Suprapubic skin (tissue), 4 donors: ENCODE measurements around the gene C16orf89.
"Not testable (repeated sequence)": the region's sequence is repeated elsewhere in the genome, so short reads cannot be mapped to it uniquely, and the experiment has no call there.

Experiments used
- CTCF ChIP-seq, 2 donors: fragments of 200-600 bp in 1 of 2; fragments of 450-650 bp in 1 of 2; sonication (generic) in 1 of 2; IDR thresholded peaks; one replicate each; pipeline ENCODE4 v1.5.1; 2016 to 2019; ENCODE audit warnings: antibody characterized with exemption in 2 of 2, mild to moderate bottlenecking in 1 of 2, moderate library complexity in 1 of 2
- EP300 ChIP-seq: sonication (generic); formaldehyde crosslinking; IDR thresholded peaks from one replicate; pipeline ENCODE4 v1.6.1; 2017; ENCODE audit warnings: antibody characterized with exemption
- POLR2A ChIP-seq, 2 donors: fragments of 450-650 bp; IDR thresholded peaks; one replicate each; pipeline ENCODE4 v1.6.1; 2017; ENCODE audit warnings: antibody characterized with exemption in 2 of 2, mild to moderate bottlenecking in 2 of 2, moderate library complexity in 2 of 2
- POLR2AphosphoS5 ChIP-seq, 3 donors: sonication (generic); formaldehyde crosslinking; IDR thresholded peaks; one replicate each; pipeline ENCODE4 v1.6.1; 2017; ENCODE audit warnings: antibody characterized with exemption in 3 of 3

- not testable (repeated sequence) for TF ChIP-seq CTCF (IDR thresholded peaks at IDR 0.05); POLR2AphosphoS5 (IDR thresholded peaks at IDR 0.05); EP300; POLR2A (IDR thresholded peaks at IDR 0.05)
Measured at GRCh38 chr16:5105039-5105438, 39.3 kb upstream of the C16orf89 start.
